ENCODE measurements around the gene KRTAP10-5.

GRCh38 chr21:44628707-44629391, 48.4 kb upstream of the KRTAP10-5 start:
- no peak for TF ChIP-seq POLR2A (IDR thresholded peaks at IDR 0.05)
- TF ChIP-seq CTCF (IDR thresholded peaks at IDR 0.05) = no peak

All from adrenal gland (tissue), 5 donors.